SKM-1 (cell line): ENCODE data around the gene NFU1.
"Not testable (repeated sequence)": the region's sequence is repeated elsewhere in the genome, so short reads cannot be mapped to it uniquely, and the experiment has no call there.

Source experiments
- DNase-seq: peaks from one replicate; lab custom pipeline; 2025; ENCODE audit not compliant: unreplicated experiment; lab: John Stamatoyannopoulos, UW

NFU1 gene

DNA sequence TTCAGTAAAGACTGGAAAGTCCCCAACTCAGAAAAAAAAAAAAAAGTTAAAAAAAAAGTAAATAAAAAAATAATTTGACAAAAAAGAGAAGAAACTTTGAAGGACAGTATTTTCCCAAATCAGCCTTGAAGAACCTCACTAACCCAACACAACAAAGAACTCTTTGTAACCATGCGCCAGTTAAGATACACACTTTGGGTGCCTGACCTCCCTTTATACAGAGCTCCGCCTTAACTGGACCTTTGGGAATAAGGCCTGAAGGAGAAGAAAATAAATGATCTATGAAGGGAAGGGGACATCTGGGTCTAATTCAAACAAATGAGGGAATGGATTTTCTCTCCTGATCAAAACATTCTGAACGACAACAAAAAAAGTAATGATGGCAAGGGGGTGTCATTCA, 48.0 kb downstream of the NFU1 start:
- DNase-seq: no peak

DNA sequence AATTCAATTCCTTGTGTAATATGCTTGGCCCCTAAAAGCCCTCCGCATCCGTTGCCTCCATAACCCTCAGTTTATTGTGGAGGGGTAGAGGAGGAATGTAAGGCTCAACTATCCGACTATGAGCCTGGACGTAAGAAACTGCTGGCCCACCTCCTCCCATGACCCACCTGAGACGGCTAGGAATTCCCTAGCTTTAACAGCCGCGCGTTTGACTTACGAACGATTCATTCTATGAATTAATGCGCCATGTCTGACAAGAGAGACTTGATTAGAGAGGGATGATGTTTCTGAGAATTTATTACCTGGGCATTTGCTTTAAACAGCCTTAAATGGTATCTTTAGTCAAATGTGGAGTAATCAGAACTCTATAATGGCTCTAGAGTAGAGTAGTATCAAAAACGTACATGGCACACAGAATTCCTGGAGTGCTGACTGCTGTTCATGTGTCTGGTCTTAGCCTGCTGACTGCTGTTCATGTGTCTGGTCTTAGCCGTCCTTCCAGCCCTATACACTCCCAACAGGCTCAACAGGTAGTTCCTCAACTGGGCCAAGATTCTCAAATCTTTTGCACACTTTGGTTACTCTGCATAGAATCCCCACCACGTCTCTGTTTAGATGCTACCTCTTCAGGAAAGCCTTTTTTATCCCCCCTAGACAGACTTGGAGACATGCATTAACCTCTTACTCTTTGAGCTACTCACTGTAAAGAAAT, 49.3 kb downstream of the NFU1 start:
- DNase-seq: no peak

DNA sequence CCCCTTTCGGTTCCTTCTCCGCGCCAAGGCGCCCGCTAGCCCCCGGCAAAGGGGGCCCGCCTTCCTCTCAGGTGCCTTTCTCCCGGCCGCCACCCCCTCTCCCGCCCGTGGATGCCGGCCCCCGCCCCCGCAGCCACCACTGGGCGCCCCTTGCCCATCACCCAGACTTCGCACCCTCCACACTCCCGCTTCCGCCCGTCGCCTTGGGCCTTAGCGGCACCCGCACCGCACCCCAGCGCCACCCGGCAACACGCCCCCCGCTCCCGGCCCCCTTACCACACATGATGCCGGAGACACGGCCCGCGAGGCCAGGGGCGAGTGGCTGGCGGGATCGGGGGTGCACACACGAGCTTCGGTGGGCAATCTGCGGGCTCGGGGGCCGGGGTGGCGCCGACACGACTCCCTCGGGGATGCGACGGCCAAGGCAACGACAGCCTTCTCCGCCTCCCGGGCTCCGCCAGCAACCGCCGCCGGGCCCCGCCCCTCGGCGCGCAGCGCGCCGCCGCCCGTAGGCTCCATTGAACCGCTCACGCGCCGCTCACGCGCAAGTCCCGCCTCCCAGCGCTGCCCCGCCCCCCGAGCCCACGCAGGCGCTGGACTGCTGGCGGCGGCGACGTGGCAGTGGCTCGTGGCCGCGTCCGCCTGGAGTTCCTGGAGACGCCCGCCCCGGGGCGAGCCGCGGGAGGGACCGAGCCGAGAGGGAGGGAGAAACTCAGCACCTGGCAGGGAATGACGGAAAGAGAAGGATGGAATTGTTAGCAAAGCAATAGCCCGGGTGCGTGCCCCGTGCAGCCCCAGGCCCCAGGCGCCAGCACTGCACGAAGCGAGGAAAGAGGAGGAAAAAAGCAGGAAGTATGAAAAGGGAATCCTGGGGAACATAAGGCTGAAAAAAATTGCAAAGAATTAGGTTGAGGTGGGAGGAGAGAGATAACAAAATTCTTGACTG, 50.2 kb downstream of the NFU1 start, which contains the start of gene GFPT1:
TSS of gene GFPT1 (minus strand) at position 439 of the 946 bp plus-strand sequence. CDS start at position 283, 156 bp downstream.
- peak; percentile 64 for DNase-seq

- DNase-seq: no peak
Observed at GRCh38 chr2:69386360-69386759, 50.9 kb downstream of the NFU1 start.

GRCh38 chr2:69385443-69386151, 51.6 kb downstream of the NFU1 start:
- DNase-seq: no peak

- no peak for DNase-seq
Observed at GRCh38 chr2:69384618-69385081, 52.6 kb downstream of the NFU1 start.

DNA sequence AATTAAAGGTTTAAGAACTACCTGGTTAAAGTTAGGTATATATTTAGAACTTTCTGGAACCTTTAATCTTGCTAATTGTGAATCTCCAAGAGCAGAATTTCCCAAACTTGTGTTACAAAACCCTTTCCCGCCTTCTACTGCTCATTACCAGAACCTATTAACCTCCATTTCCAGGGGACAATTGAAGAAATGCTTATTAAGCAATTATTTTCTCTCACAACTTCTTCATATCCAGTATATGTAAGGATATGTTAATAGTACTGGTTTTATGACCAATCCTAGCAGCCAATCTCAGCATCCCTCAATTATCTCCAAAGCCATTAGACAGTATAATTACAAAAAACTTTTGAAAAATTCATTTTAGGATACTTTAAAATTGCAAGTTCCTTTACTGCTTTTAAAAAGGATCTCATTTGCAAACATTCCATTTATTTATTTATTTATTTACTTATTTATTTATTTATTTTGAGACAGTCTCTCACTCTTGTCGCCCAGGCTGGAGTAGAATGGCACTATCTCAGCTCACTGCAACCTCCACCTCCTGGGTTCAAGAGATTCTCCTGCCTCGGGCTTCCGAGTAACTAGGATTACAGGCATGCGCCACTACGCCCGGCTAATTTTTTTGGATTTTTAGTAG, 53.9 kb downstream of the NFU1 start:
- DNase-seq: no peak

- DNase-seq: no peak
Observed at GRCh38 chr2:69382547-69382946, 54.7 kb downstream of the NFU1 start.

DNA sequence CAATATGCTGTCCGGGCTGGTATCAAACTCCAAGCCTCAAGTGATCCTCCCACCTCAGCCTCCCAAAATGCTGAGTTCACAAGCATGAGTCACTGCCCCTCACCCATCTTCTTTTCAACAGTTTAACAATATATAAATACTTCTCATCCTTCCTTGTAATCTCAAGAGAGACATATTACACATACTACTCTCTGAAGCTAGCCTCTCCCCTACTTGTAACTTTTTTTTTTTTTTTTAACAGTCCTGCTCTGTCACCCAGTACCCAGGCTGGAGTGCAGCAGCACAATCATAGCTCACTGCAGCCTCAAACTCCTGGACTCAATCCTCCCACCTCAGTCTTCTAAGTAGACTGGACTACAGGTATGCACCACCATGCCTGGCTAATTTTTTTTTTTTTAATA, 55.9 kb downstream of the NFU1 start:
- DNase-seq: no peak

GRCh38 chr2:69380072-69380917, 56.9 kb downstream of the NFU1 start:
- DNase-seq: no peak

GRCh38 chr2:69376403-69376802, 60.8 kb downstream of the NFU1 start:
- DNase-seq: no peak

GRCh38 chr2:69375494-69376353, 61.5 kb downstream of the NFU1 start:
- DNase-seq: peak; percentile 41

- DNase-seq: no peak
Observed at GRCh38 chr2:69372767-69373166, 64.5 kb downstream of the NFU1 start.

DNA sequence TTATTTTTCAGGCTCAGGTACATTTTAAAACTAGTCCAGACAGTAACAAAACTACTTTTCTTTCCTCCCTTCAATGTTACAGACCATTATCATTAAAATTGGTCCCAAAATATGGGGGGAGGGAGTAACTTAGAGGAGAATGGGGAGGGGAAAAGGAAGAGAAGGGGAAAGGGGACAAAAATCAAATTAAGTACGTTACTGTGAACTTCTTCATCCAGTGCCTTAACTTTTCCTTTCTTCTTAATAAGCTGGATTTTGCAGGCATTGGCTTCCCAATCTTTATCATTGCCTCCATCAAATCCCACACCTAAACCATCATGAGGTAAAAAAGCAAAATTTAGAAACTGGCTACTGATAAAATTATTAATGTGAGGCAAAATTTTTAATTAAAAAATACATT, 67.4 kb downstream of the NFU1 start:
- DNase-seq: no peak

DNA sequence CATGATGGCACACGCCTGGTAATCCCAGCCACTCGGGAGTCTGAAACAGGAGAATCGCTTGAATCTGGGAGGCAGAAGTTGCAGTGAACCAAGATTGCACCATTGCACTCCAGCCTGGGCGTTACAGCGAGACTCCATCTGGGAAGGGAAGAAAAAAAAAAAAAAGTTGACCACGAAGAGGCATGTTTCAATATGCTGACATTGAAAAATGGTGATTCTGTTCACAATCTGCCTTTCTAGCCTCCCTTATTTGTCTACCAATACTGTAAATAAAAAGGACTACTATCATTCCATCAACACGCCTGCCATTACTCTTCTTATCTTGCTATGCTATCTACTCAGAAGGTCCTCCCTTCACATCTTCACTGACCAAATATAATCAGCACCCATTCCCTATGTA, 68.6 kb downstream of the NFU1 start:
- no peak for DNase-seq

DNA sequence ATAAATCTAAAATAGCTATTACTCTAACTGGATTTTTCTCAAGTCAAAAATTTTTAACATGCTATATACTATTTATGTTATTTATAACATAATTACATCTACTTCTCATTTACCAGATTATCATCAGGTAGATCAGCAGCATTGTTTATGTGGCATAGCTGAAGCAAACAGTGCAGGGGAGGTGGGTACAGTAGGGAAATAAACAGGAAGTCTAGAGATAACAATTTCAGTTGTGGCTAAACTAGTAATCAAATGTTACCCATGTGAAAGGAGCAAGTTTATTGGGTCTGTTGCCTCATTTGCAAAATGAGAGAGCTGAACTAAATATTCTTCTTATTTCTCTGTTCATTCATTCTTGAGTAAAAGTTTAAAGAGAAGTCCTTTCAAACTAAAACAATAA, 77.9 kb downstream of the NFU1 start:
- no peak for DNase-seq

- no peak for DNase-seq
Observed at GRCh38 chr2:69358914-69359313, 78.3 kb downstream of the NFU1 start.

GRCh38 chr2:69356471-69356870, 80.8 kb downstream of the NFU1 start:
- no peak for DNase-seq

DNA sequence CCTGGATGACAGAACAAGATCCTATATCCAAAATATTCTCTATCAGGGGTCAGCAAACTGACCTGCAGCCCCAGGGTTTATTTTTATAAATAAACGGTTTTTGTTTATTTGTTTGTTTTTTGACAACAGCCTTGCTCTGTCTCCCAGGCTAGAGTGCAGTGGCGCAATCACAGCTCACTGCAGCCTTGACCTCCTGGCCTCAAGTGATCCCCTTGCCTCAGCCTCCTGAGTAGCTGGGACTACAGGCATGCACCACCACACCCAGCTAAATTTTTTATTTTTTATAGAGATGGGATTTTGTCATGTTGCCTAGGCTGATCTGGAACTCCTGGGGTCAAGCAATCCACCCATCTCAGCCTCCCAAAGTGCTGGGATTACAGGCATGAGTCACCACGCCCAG, 82.3 kb downstream of the NFU1 start:
- DNase-seq: not testable (repeated sequence)
